B cell (primary cell): Measurements from ENCODE around the gene SLK. TPM values are rescaled to one million over a fixed set of nuclear protein-coding genes. Genes with fewer than 3 reads are reported as not detected.

Experiments used
- ATAC-seq: fragments of 200-7000 bp; cut with Tn5 transposase; one replicate; pipeline ENCODE4 v1.10.0; 2021; ENCODE audit warnings: low read depth, mild to moderate bottlenecking, moderate number of reproducible peaks, moderate library complexity
- CTCF ChIA-PET: fragments of 350-600 bp; sonication (Branson Sonifier 250); formaldehyde crosslinking; loops from one replicate; lab custom pipeline; 2021; ENCODE audit warnings: antibody characterized with exemption, inconsistent platforms; lab: Charles Lee
- POLR2A ChIA-PET: fragments of 350-600 bp; sonication (Branson Sonifier 250); formaldehyde crosslinking; loops from one replicate; lab custom pipeline; 2021; ENCODE audit warnings: antibody characterized with exemption; lab: Charles Lee
- DNase-seq: peaks from one replicate; pipeline ENCODE4 v3.0.0; 2013
- H2AFZ ChIP-seq: 2 replicates; pipeline ENCODE4 v1.6.1; 2012; ENCODE audit warnings: mild to moderate bottlenecking, low read depth, low read length; ENCODE audit not compliant: insufficient read depth, poor library complexity, severe bottlenecking
- H3K27ac ChIP-seq, 2 donors: 1 replicate in 1 of 2; 2 replicates in 1 of 2; pipeline ENCODE4 v1.5.1; 2012 to 2013; ENCODE audit warnings: low read length in 2 of 2, mild to moderate bottlenecking in 2 of 2, moderate library complexity in 1 of 2
- H3K27me3 ChIP-seq, 4 experiments: fragments of 200-600 bp in 1 of 4; sonication (generic) in 1 of 4; replicated peaks in 1 of 4; 1 replicate in 2 of 4; 2 replicates in 2 of 4; pipeline versions ENCODE4 v1.6.1 to v1.7.0; 2013 to 2016; ENCODE audit warnings: low read length in 3 of 4, mild to moderate bottlenecking in 2 of 4, mixed read lengths in 1 of 4, moderate library complexity in 1 of 4; ENCODE audit not compliant: insufficient read depth in 4 of 4, control insufficient read depth in 3 of 4; ENCODE audit errors: control extremely low read depth in 1 of 4
- H3K36me3 ChIP-seq, 2 experiments: replicated peaks in 1 of 2; 1 replicate in 1 of 2; 2 replicates in 1 of 2; pipeline versions ENCODE4 v1.6.1 to v1.7.1; 2013; ENCODE audit warnings: low read length in 1 of 2; ENCODE audit not compliant: insufficient read depth in 2 of 2, control insufficient read depth in 1 of 2; ENCODE audit errors: control extremely low read depth in 1 of 2, extremely low read depth in 1 of 2
- H3K4me1 ChIP-seq, 2 donors: fragments of 200-600 bp in 1 of 2; sonication (generic) in 1 of 2; 1 replicate in 1 of 2; 2 replicates in 1 of 2; pipeline versions ENCODE4 v1.5.1 to v1.6.1; 2013 to 2017; ENCODE audit warnings: low read length in 2 of 2; ENCODE audit not compliant: control insufficient read depth in 2 of 2, insufficient read depth in 2 of 2
- H3K4me2 ChIP-seq: replicated peaks from 2 replicates; pipeline ENCODE3; 2012; ENCODE audit warnings: mild to moderate bottlenecking, low read depth, low read length; ENCODE audit not compliant: poor library complexity, severe bottlenecking
- H3K4me3 ChIP-seq, 5 experiments: fragments of 200-600 bp in 1 of 5; sonication (generic) in 1 of 5; 1 replicate in 3 of 5; 2 replicates in 2 of 5; pipeline versions ENCODE4 v1.5.1 to v1.7.0; 2011 to 2016; ENCODE audit warnings: low read length in 4 of 5, mild to moderate bottlenecking in 4 of 5, low read depth in 2 of 5, control low read depth in 1 of 5, moderate library complexity in 1 of 5; ENCODE audit not compliant: insufficient read depth in 1 of 5; ENCODE audit errors: control extremely low read depth in 1 of 5, extremely low read depth in 1 of 5
- H3K79me2 ChIP-seq: fragments of 200-600 bp; sonication (generic); one replicate; pipeline ENCODE4 v1.6.0; 2016; ENCODE audit warnings: low read length; ENCODE audit not compliant: control insufficient read depth, insufficient read depth
- H3K9ac ChIP-seq: fragments of 200-600 bp; sonication (generic); 2 replicates; pipeline ENCODE4 v1.6.1; 2017; ENCODE audit warnings: mild to moderate bottlenecking, low read length, moderate library complexity
- H3K9me3 ChIP-seq, 3 donors: one replicate each; pipeline versions ENCODE4 v1.6.1 to v1.7.1; 2013; ENCODE audit warnings: low read length in 2 of 3; ENCODE audit not compliant: control insufficient read depth in 2 of 3, insufficient read depth in 1 of 3; ENCODE audit errors: control extremely low read depth in 1 of 3
- H4K20me1 ChIP-seq: 2 replicates; pipeline ENCODE4 v1.6.0; 2012; ENCODE audit warnings: mild to moderate bottlenecking, low read length; ENCODE audit not compliant: insufficient read depth, control insufficient read depth, poor library complexity, severe bottlenecking
- H3K27ac Mint-ChIP-seq: one replicate; pipeline ENCODE4 v1.8.0; 2021; ENCODE audit warnings: mixed read lengths
- H3K27me3 Mint-ChIP-seq: one replicate; pipeline ENCODE4 v1.8.0; 2021; ENCODE audit warnings: mixed read lengths
- H3K4me1 Mint-ChIP-seq: one replicate; pipeline ENCODE4 v1.8.0; 2021; ENCODE audit warnings: mixed read lengths
- H3K4me3 Mint-ChIP-seq: one replicate; pipeline ENCODE4 v1.8.0; 2021; ENCODE audit warnings: mixed read lengths
- H3K9me3 Mint-ChIP-seq: one replicate; pipeline ENCODE4 v1.8.0; 2022; ENCODE audit warnings: mixed read lengths; ENCODE audit not compliant: insufficient read depth
- CTCF ChIP-seq: fragments of 200-600 bp; IDR thresholded peaks from one replicate; pipeline ENCODE4 v1.8.0; 2022; ENCODE audit warnings: antibody characterized with exemption, mild to moderate bottlenecking
- EZH2 ChIP-seq: IDR thresholded peaks from 2 replicates; pipeline ENCODE4 v1.6.1; 2012; ENCODE audit warnings: borderline replicate concordance, low read depth, mild to moderate bottlenecking, moderate library complexity, low read length; ENCODE audit not compliant: insufficient read depth, poor library complexity, severe bottlenecking
- whole genome bisulfite sequencing: methylation state at CpG from one replicate; pipeline ENCODE4 v1.1.5; 2013; ENCODE audit warnings: missing lambda C conversion rate; ENCODE audit not compliant: insufficient coverage; 5-methylcytosine and 5-hydroxymethylcytosine counted together
- intact Hi-C: fragments of 100-400 bp; cut with micrococcal nuclease; formaldehyde crosslinking; loops from one replicate; pipeline ENCODE4 v1.10.0; 2022
- polyA plus RNA-seq: library from polyadenylated mRNA; depleted of rRNA; stranded (reverse); fragments of >200 nt; gene quantifications from 2 replicates; pipeline ENCODE4 v1.2.3, GENCODE V29; 2012
- total RNA-seq, 2 donors: library from RNA; stranded (reverse); fragments of 120-200 nt in 1 of 2; gene quantifications; 1 replicate in 1 of 2; 2 replicates in 1 of 2; pipeline versions ENCODE4 v1.2.3 to v1.2.4, GENCODE V29; 2013 to 2022

Gene SLK
- total and polyA plus RNA-seq, 2 donors (not counting 1 experiment from before 2014, with no cell fraction given): 2.9 to 24.5 TPM

GRCh38 chr10:104020020-104020419, 53.1 kb downstream of the SLK start:
- Histone ChIP-seq H3K27me3 (no peaks in the 10 kb centered on the region), H3K9me3 (no peaks in the 10 kb centered on the region), H3K27ac (no peak overlapping the region), H2AFZ (no peak overlapping the region), H3K4me3 (no peak overlapping the region), H3K9ac (no peak overlapping the region), H3K4me2 (no peak overlapping the region), H3K79me2 (no peaks in the 10 kb centered on the region), H3K36me3 (peaks cover 9 to 69% of the 10 kb centered on the region in 2 experiments), H4K20me1 (no peaks in the 10 kb centered on the region), H3K4me1 (no peaks in the 10 kb centered on the region)
- ChIA-PET POLR2A (no interaction called here), CTCF (no interaction called here)
- Mint-ChIP-seq H3K27me3 (no peaks in the 10 kb centered on the region), H3K9me3 (no peaks in the 10 kb centered on the region), H3K4me1 (no peaks in the 10 kb centered on the region), H3K4me3 (no peak overlapping the region), H3K27ac (no peak overlapping the region)
- no CpG with 5 or more reads among the region's 1 CpG for WGBS
- no peak for ATAC-seq
- DNase-seq: no peak
- TF ChIP-seq CTCF: no peak
- no peak for TF ChIP-seq EZH2
- intact Hi-C loops: no loop called here

DNA sequence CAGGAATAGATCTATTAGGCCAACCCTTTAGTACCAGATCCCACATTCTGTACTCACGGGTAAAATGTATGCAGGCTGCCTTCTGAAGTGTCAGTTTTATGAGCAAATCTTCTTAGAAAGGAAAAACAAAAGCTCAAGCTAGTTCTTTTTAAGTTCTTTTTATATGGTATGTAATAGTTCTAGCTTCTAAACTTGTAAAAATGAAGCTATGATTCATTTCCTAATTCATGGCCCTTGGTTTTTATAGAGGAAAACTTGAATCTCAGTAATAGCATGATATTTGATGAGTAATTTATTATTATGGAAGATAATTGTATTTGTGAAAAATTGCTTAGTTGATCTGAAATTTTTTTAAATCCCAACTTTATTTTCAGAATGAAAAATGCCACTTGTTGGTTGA, 54.3 kb downstream of the SLK start:
- Histone ChIP-seq H3K9me3 (no peaks in the 10 kb centered on the region), H3K4me2 (no peak overlapping the region), H3K4me3 (no peak overlapping the region), H3K79me2 (no peaks in the 10 kb centered on the region), H3K36me3 (peaks cover 12 to 79% of the 10 kb centered on the region in 2 experiments), H3K27me3 (no peaks in the 10 kb centered on the region), H3K4me1 (no peaks in the 10 kb centered on the region), H3K27ac (no peak overlapping the region), H2AFZ (no peak overlapping the region), H3K9ac (no peak overlapping the region), H4K20me1 (no peaks in the 10 kb centered on the region)
- no peaks in the 10 kb centered on the region for H3K27me3 Mint-ChIP-seq
- ATAC-seq (no peak), DNase-seq (no peak)
- CTCF ChIA-PET: interaction anchor here (1.3 kb wide), 1 partner anchor 133 kb away, joined by 3 read pairs; no protein-coding TSS in a partner anchor
- no peak overlapping the region for H3K27ac Mint-ChIP-seq
- H3K9me3 Mint-ChIP-seq: no peaks in the 10 kb centered on the region
- no peaks in the 10 kb centered on the region for H3K4me1 Mint-ChIP-seq
- POLR2A ChIA-PET: no interaction called here
- H3K4me3 Mint-ChIP-seq: no peak overlapping the region
- TF ChIP-seq CTCF (no peak), EZH2 (no peak)
- WGBS: no CpG with 5 or more reads among the region's 1 CpG
- intact Hi-C loops: no loop called here
